GM12801 (cell line): ENCODE measurements around the gene AHRR.

Source experiments
- CTCF ChIP-seq: IDR thresholded peaks from one replicate; pipeline ENCODE4 v1.5.1; 2011; ENCODE audit warnings: control low read depth; ENCODE audit not compliant: insufficient read length; ENCODE audit errors: extremely low read depth

AHRR gene

GRCh38 chr5:368183-369084, 46.9 kb downstream of the AHRR start:
- no peak for TF ChIP-seq CTCF

- no peak for TF ChIP-seq CTCF
Measured at GRCh38 chr5:369151-369868, 47.8 kb downstream of the AHRR start.

GRCh38 chr5:370311-370958, 48.9 kb downstream of the AHRR start:
- no peak for TF ChIP-seq CTCF

GRCh38 chr5:370959-371810, 49.7 kb downstream of the AHRR start:
- TF ChIP-seq CTCF, result no peak

GRCh38 chr5:371811-372555, 50.5 kb downstream of the AHRR start:
- TF ChIP-seq CTCF, result no peak

GRCh38 chr5:372556-372995, 51.1 kb downstream of the AHRR start:
- no peak for TF ChIP-seq CTCF
